ENCODE results near the gene PROS1.

- no peak for TF ChIP-seq YY1 (tag by site-specific recombination; IDR thresholded peaks at IDR 0.05)
- TF ChIP-seq ZNF629 (tag by site-specific recombination; IDR thresholded peaks at IDR 0.05): no peak
- no peak for TF ChIP-seq PRDM1 (tag by site-specific recombination; IDR thresholded peaks at IDR 0.05)
- TF ChIP-seq GLI4 (tag by site-specific recombination; IDR thresholded peaks at IDR 0.05): no peak
- TF ChIP-seq SETDB1 (IDR thresholded peaks at IDR 0.05; ENCODE audit: insufficient read length, low read length): no peak
Observed at GRCh38 chr3:93861017-93861416, 112.7 kb downstream of the PROS1 start.
